ENCODE measurements around the gene SLC22A17.

GRCh38 chr14:23359167-23359626 is 6.5 kb upstream of the SLC22A17 start:
- TF ChIP-seq, protein P1, sequence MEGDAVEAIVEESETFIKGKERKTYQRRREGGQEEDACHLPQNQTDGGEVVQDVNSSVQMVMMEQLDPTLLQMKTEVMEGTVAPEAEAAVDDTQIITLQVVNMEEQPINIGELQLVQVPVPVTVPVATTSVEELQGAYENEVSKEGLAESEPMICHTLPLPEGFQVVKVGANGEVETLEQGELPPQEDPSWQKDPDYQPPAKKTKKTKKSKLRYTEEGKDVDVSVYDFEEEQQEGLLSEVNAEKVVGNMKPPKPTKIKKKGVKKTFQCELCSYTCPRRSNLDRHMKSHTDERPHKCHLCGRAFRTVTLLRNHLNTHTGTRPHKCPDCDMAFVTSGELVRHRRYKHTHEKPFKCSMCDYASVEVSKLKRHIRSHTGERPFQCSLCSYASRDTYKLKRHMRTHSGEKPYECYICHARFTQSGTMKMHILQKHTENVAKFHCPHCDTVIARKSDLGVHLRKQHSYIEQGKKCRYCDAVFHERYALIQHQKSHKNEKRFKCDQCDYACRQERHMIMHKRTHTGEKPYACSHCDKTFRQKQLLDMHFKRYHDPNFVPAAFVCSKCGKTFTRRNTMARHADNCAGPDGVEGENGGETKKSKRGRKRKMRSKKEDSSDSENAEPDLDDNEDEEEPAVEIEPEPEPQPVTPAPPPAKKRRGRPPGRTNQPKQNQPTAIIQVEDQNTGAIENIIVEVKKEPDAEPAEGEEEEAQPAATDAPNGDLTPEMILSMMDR (optimal IDR thresholded peaks at IDR 0.05 in 1 of 3, IDR thresholded peaks at IDR 0.05 in 1 of 3, conservative IDR thresholded peaks at IDR 0.05 in 1 of 3; ENCODE audit: extremely low read depth in 1 of 3, insufficient read depth in 2 of 3, low read length in 3 of 3), result no peak
- TF ChIP-seq EZH2 (IDR thresholded peaks at IDR 0.05; ENCODE audit: low read length), result no peak
